ENCODE measurements around the gene KRT82. TPM values are rescaled to one million over a fixed set of nuclear protein-coding genes. Genes with fewer than 3 reads are reported as not detected.

KRT82 gene
- total RNA-seq, 1 experiment from 2014 or later, result not detected

- Mint-ChIP-seq H3K27me3 (ENCODE audit: low read depth) (peaks cover 4% of the 10 kb centered on the region), H3K27ac (no peak overlapping the region), H3K36me3 (ENCODE audit: insufficient read depth in 1 of 3, low read depth in 3 of 3) (no peaks in the 10 kb centered on the region), H3K4me1 (peaks cover 20 to 27% of the 10 kb centered on the region in 2 experiments), H3K4me3 (no peak overlapping the region), H3K9me3 (no peaks in the 10 kb centered on the region)
- Histone ChIP-seq H4K5ac (ENCODE audit: insufficient read length, low read depth, low read length) (no peak overlapping the region), H3K79me1 (ENCODE audit: insufficient read depth, low read depth, low read length, poor library complexity, severe bottlenecking) (no peaks in the 10 kb centered on the region), H3K4me2 (ENCODE audit: insufficient read depth, insufficient read length, low read length) (no peak overlapping the region), H3K14ac (ENCODE audit: insufficient read depth, low read length) (no peak overlapping the region), H2AK5ac (ENCODE audit: insufficient read length, low read length) (no peak overlapping the region), H3K23me2 (ENCODE audit: insufficient read length, low read depth, low read length, poor library complexity, severe bottlenecking) (no peaks in the 10 kb centered on the region), H3K27me3 (ENCODE audit: insufficient read depth, low read length) (no peaks in the 10 kb centered on the region), H2AFZ (ENCODE audit: low read length) (no peak overlapping the region), H3K18ac (ENCODE audit: insufficient read length, low read depth, low read length) (no peak overlapping the region), H3K4ac (ENCODE audit: low read depth, low read length) (no peak overlapping the region), H3K56ac (ENCODE audit: insufficient read length, low read depth, low read length) (no peak overlapping the region), H2BK20ac (ENCODE audit: low read depth, low read length, poor library complexity, severe bottlenecking) (no peak overlapping the region), H2BK12ac (ENCODE audit: insufficient read length, low read depth, low read length) (no peak overlapping the region), H4K91ac (ENCODE audit: insufficient read length, low read depth, low read length) (no peak overlapping the region), H3T11ph (ENCODE audit: low read length) (no peak overlapping the region), H4K8ac (replicated peaks; ENCODE audit: insufficient read length, low read depth, low read length) (no peak overlapping the region), H2BK15ac (ENCODE audit: low read depth, low read length) (no peak overlapping the region), H3K23ac (ENCODE audit: insufficient read length, low read depth, low read length) (no peak overlapping the region), H3K4me1 (ENCODE audit: insufficient read depth, low read length) (0 out of 2 replicates have a peak, but pooled peaks cover 2% of the 10 kb centered on the region), H2BK5ac (ENCODE audit: insufficient read length, low read length) (no peak overlapping the region), H3K79me2 (ENCODE audit: insufficient read depth, low read length) (no peaks in the 10 kb centered on the region), H2BK120ac (ENCODE audit: low read depth, low read length, poor library complexity, severe bottlenecking) (no peak overlapping the region), H3K27ac (ENCODE audit: insufficient read length, low read depth, low read length) (no peak overlapping the region), H3K9ac (ENCODE audit: extremely low read depth, insufficient read length, low read length) (no peak overlapping the region), H4K20me1 (ENCODE audit: control insufficient read depth, insufficient read depth, insufficient read length) (no peaks in the 10 kb centered on the region), H3K9me3 (ENCODE audit: control insufficient read depth, low read depth, low read length) (no peaks in the 10 kb centered on the region)
- no CpG with 5 or more reads among the region's 9 CpGs for WGBS (ENCODE audit: extremely low coverage, insufficient read length, low lambda C conversion rate)
- no peak for DNase-seq
- no peak for TF ChIP-seq CTCF (conservative IDR thresholded peaks at IDR 0.05)
Measured at GRCh38 chr12:52441320-52441911, 35.3 kb upstream of the KRT82 start.
